Measurements from ENCODE around the gene FHDC1. TPM values are rescaled to one million over a fixed set of nuclear protein-coding genes. Genes with fewer than 3 reads are reported as not detected.
A peak's percentile ranks its signal among the peaks of the same experiment; 100 is the strongest.

The FHDC1 gene
- total RNA-seq (2013; cell fraction: nucleolus; rRNA removed) = 0.48 and 0.49 TPM in 2 replicates
- total RNA-seq (2014; rRNA removed) (under 0.01 and 0.06 TPM in 2 replicates), total RNA-seq (2014; rRNA removed; fragmentation: Illumina TruSeq; extraction: Trizol) (0.04 and 0.05 TPM in 2 replicates), total RNA-seq (2021) (0.05 and 0.08 TPM in 2 replicates), polyA plus RNA-seq (2011; rRNA removed) (0.12 and 0.13 TPM in 2 replicates), polyA plus RNA-seq (2014; fragmentation: Illumina TruSeq; extraction: Trizol) (0.04 and 0.06 TPM in 2 replicates), polyA plus RNA-seq (2014; fragmentation: Nextera tagmentation; extraction: Ambion mirVana) (under 1 TPM in 1 of 2 experiments, not detected in 1; 0.04 TPM), polyA plus RNA-seq (2014; rRNA removed) (0.06 and 0.10 TPM in 2 replicates), polyA plus RNA-seq (2016; fragmentation: Nextera tagmentation; extraction: Ambion mirVana) (not detected), polyA minus RNA-seq (2011; rRNA and poly(A)+ RNA removed) (0.05 and 0.07 TPM in 2 replicates), Bru-seq, nascent RNA (percentile 29 among the genes with signal in this experiment), BruChase-seq, experiment 1, labeled RNA remaining after a 6-hour chase (percentile 37 among the genes with signal in this experiment), BruChase-seq, experiment 2, labeled RNA remaining after a 2-hour chase (percentile 39 among the genes with signal in this experiment)
- not detected for polyA plus RNA-seq (2011; ENCODE audit: low read depth)
- polyA plus RNA-seq (2011; cell fraction: cytosol; rRNA removed) = 0.12 and 0.16 TPM in 2 replicates
- polyA plus RNA-seq (2011; cell fraction: nucleus; rRNA removed) = 0.52 and 0.57 TPM in 2 replicates
- 0.03 and 0.05 TPM in 2 replicates for polyA plus RNA-seq (2012)
- polyA minus RNA-seq (2011; cell fraction: cytosol; rRNA and poly(A)+ RNA removed) = not detected in 2 replicates
- polyA minus RNA-seq (2011; cell fraction: nucleus; rRNA and poly(A)+ RNA removed) = 0.12 and 0.19 TPM in 2 replicates
- long read RNA-seq, experiment 1 = 0 reads
- long read RNA-seq, experiment 2, partial matches to known transcripts = 0 of 1 reads
- long read RNA-seq, experiment 2, other reads (novel, unspliced or antisense) = 1 of 1 reads

- no peaks in the 10 kb centered on the region for H3K79me2 ChIP-seq (ENCODE audit: control insufficient read depth, insufficient read depth, low read length)
- no peak within 1 kb of the TSS for H3K27ac ChIP-seq (ENCODE audit: control insufficient read depth, insufficient read depth)
- ATAC-seq (peak; percentile 59), FAIRE-seq (no peak), DNase-seq (ENCODE audit: low read depth, low spot score) (no peak)
- H3K36me3 ChIP-seq (ENCODE audit: control insufficient read depth in 2 of 2, insufficient read depth in 2 of 2, low read length in 1 of 2) = no peaks in the 10 kb centered on the region
- intact Hi-C loops (cut with micrococcal nuclease; ENCODE audit: unreplicated experiment) (no loop called here), in situ Hi-C loops (cut with MboI) (no loop called here)
- 0 out of 2 replicates have a peak, but pooled peaks cover 3% of the 10 kb centered on the region for H4K20me1 ChIP-seq (ENCODE audit: control insufficient read depth, insufficient read depth)
- SMC1A ChIA-PET (ENCODE audit: uncharacterized antibody, unreplicated experiment) = no interaction called here
- WGBS (ENCODE audit: insufficient coverage, insufficient replicate concordance, low lambda C conversion rate, missing lambda C conversion rate) = 2% methylated on average over 44 of the region's 75 CpGs
- H2AFZ ChIP-seq (ENCODE audit: control insufficient read depth, low read depth, low read length) = no peak within 1 kb of the TSS; the same call in 1 of the 2 replicates
- no peak within 1 kb of the TSS; the same call in 1 of the 2 replicates for H3K9ac ChIP-seq (ENCODE audit: control insufficient read depth, insufficient read depth, low read length)
- peaks cover 11 to 20% of the 10 kb centered on the region in 2 experiments for H3K27me3 ChIP-seq (replicated peaks in 1 of 2; ENCODE audit: control insufficient read depth in 2 of 2, insufficient read depth in 2 of 2, low read length in 1 of 2)
- TF ChIP-seq YY1 (IDR thresholded peaks at IDR 0.05; ENCODE audit: low read depth, low read length) = no peak
- no TSS peak for BruUV-seq (replicated peaks)
- peak within 1 kb of the TSS; percentile 74 for H3K4me3 ChIP-seq
- POLR2A ChIA-PET = no interaction called here
- RAD21 ChIA-PET (ENCODE audit: unreplicated experiment) = no interaction called here
- H3K9me3 ChIP-seq (replicated peaks; ENCODE audit: control insufficient read depth, insufficient read depth, low read length) = no peaks in the 10 kb centered on the region; the same call in 2 of the 3 replicates
- H3K4me1 ChIP-seq (ENCODE audit: control insufficient read depth, insufficient read depth, low read length) = peaks cover 10% of the 10 kb centered on the region
- peak within 1 kb of the TSS; percentile 94 for H3K4me2 ChIP-seq (ENCODE audit: control insufficient read depth, insufficient read depth)
- CTCF ChIA-PET = no interaction called here
These were observed at the start of gene FHDC1 for GRCh38 chr4:152935631-152936445. FHDC1 (plus strand) TSS chr4:152936323; CDS start chr4:152943058, 6,735 bp downstream.

GRCh38 chr4:152887981-152888380 lies 48.1 kb upstream of the FHDC1 start:
- ChIA-PET SMC1A (ENCODE audit: uncharacterized antibody, unreplicated experiment) (interaction anchor here (0.6 to 3.7 kb wide), 3 partner anchors 8 to 15 kb away, joined by 3 to 17 read pairs (median 3); no protein-coding TSS in a partner anchor), POLR2A (no interaction called here), RAD21 (ENCODE audit: unreplicated experiment) (no interaction called here), CTCF (interaction anchor here (0.7 kb wide), 1 partner anchor 240 kb away, joined by 3 read pairs; no protein-coding TSS in a partner anchor)
- in situ Hi-C loops (cut with MboI) (no loop called here), intact Hi-C loops (cut with micrococcal nuclease; ENCODE audit: unreplicated experiment) (no loop called here)
- Histone ChIP-seq H3K4me3 (no peak overlapping the region), H3K9ac (ENCODE audit: control insufficient read depth, insufficient read depth, low read length) (no peak overlapping the region), H3K27me3 (replicated peaks in 1 of 2; ENCODE audit: control insufficient read depth in 2 of 2, insufficient read depth in 2 of 2, low read length in 1 of 2) (no peaks in the 10 kb centered on the region), H4K20me1 (ENCODE audit: control insufficient read depth, insufficient read depth) (no peaks in the 10 kb centered on the region), H3K36me3 (ENCODE audit: control insufficient read depth in 2 of 2, insufficient read depth in 2 of 2, low read length in 1 of 2) (peaks cover 0 to 8% of the 10 kb centered on the region in 2 experiments; a peak in 2 of 4 replicates), H3K9me3 (replicated peaks; ENCODE audit: control insufficient read depth, insufficient read depth, low read length) (no peaks in the 10 kb centered on the region), H3K27ac (ENCODE audit: control insufficient read depth, insufficient read depth) (no peak overlapping the region), H2AFZ (ENCODE audit: control insufficient read depth, low read depth, low read length) (no peak overlapping the region), H3K4me2 (ENCODE audit: control insufficient read depth, insufficient read depth) (no peak overlapping the region), H3K4me1 (ENCODE audit: control insufficient read depth, insufficient read depth, low read length) (no peaks in the 10 kb centered on the region), H3K79me2 (ENCODE audit: control insufficient read depth, insufficient read depth, low read length) (no peaks in the 10 kb centered on the region)
- 98% methylated on average over 6 of the region's 6 CpGs for WGBS (ENCODE audit: insufficient coverage, insufficient replicate concordance, low lambda C conversion rate, missing lambda C conversion rate)
- BruUV-seq (replicated peaks) = no TSS peak
- no peak for ATAC-seq
- no peak for DNase-seq (ENCODE audit: low read depth, low spot score)
- no peak for FAIRE-seq
- TF ChIP-seq MTA3 (IDR thresholded peaks at IDR 0.05; ENCODE audit: borderline replicate concordance, low read length) (no peak), RAD51 (IDR thresholded peaks at IDR 0.05) (no peak), TCF12 (IDR thresholded peaks at IDR 0.05; ENCODE audit: low read depth, low read length) (no peak), USF2 (IDR thresholded peaks at IDR 0.05; ENCODE audit: borderline replicate concordance, low read depth, low read length) (no peak), IRF4 (IDR thresholded peaks at IDR 0.05; ENCODE audit: low read depth, low read length) (no peak), ATF7 (IDR thresholded peaks at IDR 0.05; ENCODE audit: low read depth) (no peak), SMC3 (IDR thresholded peaks at IDR 0.05; ENCODE audit: borderline replicate concordance, low read length) (no peak), NFYA (IDR thresholded peaks at IDR 0.05; ENCODE audit: borderline replicate concordance, low read depth, low read length) (no peak), TAF1 (IDR thresholded peaks at IDR 0.05; ENCODE audit: borderline replicate concordance, low read depth, low read length) (no peak), CHD2 (IDR thresholded peaks at IDR 0.05; ENCODE audit: borderline replicate concordance, low read depth, low read length) (no peak), BACH1 (IDR thresholded peaks at IDR 0.05; ENCODE audit: borderline replicate concordance) (no peak), HCFC1 (IDR thresholded peaks at IDR 0.05; ENCODE audit: low read length) (no peak), STAT1 (conservative IDR thresholded peaks at IDR 0.05) (no peak)
